ENCODE data around the gene MICALL2.

- no peak for TF ChIP-seq CTCF (IDR thresholded peaks at IDR 0.05)
- no peak for TF ChIP-seq POLR2A (IDR thresholded peaks at IDR 0.05)
Observed at GRCh38 chr7:1485156-1485555, 25.9 kb upstream of the MICALL2 start.

Data from body of pancreas (tissue), 4 donors.